GM23338 (cell line): ENCODE measurements around the gene SLC7A14. TPM values are rescaled to one million over a fixed set of nuclear protein-coding genes. Genes with fewer than 3 reads are reported as not detected.

Source experiments
- ATAC-seq: fragments of 200-7000 bp; cut with Tn5 transposase; 3 replicates; pipeline ENCODE4 v1.9.1; 2020
- DNase-seq: peaks from one replicate; pipeline ENCODE4 v3.0.0-alpha.2; 2015; ENCODE audit warnings: low spot score
- H2AFZ ChIP-seq: fragments of 200-600 bp; sonication (generic); 2 replicates; pipeline ENCODE4 v1.8.0; 2016; ENCODE audit warnings: antibody characterized with exemption, mild to moderate bottlenecking, moderate library complexity
- H3F3A ChIP-seq: fragments of 200-600 bp; sonication (generic); replicated peaks from 2 replicates; pipeline ENCODE4 v1.8.0; 2017; ENCODE audit warnings: antibody characterized with exemption, mixed run types, low read depth
- H3K27ac ChIP-seq: fragments of 200-600 bp; sonication (generic); 2 replicates; pipeline ENCODE4 v1.6.1; 2016; ENCODE audit warnings: low read depth
- H3K27me3 ChIP-seq: fragments of 200-600 bp; sonication (generic); 2 replicates; pipeline ENCODE4 v1.8.0; 2016; ENCODE audit warnings: mild to moderate bottlenecking, mixed run types, moderate library complexity; ENCODE audit not compliant: insufficient read depth
- H3K36me3 ChIP-seq: fragments of 200-600 bp; sonication (generic); 2 replicates; pipeline ENCODE4 v1.8.0; 2016; ENCODE audit warnings: mild to moderate bottlenecking; ENCODE audit not compliant: insufficient read depth
- H3K4me1 ChIP-seq: fragments of 200-600 bp; sonication (generic); 2 replicates; pipeline ENCODE4 v1.8.0; 2016; ENCODE audit warnings: mild to moderate bottlenecking, moderate library complexity; ENCODE audit not compliant: insufficient read depth
- H3K4me2 ChIP-seq: fragments of 200-600 bp; sonication (generic); 2 replicates; pipeline ENCODE4 v1.7.1; 2017; ENCODE audit warnings: mixed run types
- H3K4me3 ChIP-seq: fragments of 200-600 bp; sonication (generic); 2 replicates; pipeline ENCODE4 v1.6.1; 2016; ENCODE audit warnings: mixed run types
- H3K79me2 ChIP-seq: fragments of 200-600 bp; sonication (generic); replicated peaks from 2 replicates; pipeline ENCODE4 v1.8.0; 2017; ENCODE audit warnings: mild to moderate bottlenecking; ENCODE audit not compliant: insufficient read depth
- H3K9me2 ChIP-seq: fragments of 200-600 bp; sonication (generic); 2 replicates; pipeline ENCODE4 v1.8.0; 2017; ENCODE audit not compliant: insufficient read depth
- H4K20me1 ChIP-seq: fragments of 200-600 bp; sonication (generic); replicated peaks from 2 replicates; pipeline ENCODE4 v1.8.0; 2017; ENCODE audit warnings: mild to moderate bottlenecking; ENCODE audit not compliant: insufficient read depth
- H3K27ac Mint-ChIP-seq: 2 replicates; pipeline ENCODE4 v1.8.0; 2020; ENCODE audit warnings: inconsistent platforms, mild to moderate bottlenecking, moderate library complexity, mixed read lengths
- H3K27me3 Mint-ChIP-seq: 3 replicates; pipeline ENCODE4 v1.8.0; 2022; ENCODE audit warnings: low read depth, mild to moderate bottlenecking, moderate library complexity, mixed read lengths, inconsistent platforms; ENCODE audit not compliant: insufficient read depth, poor library complexity
- H3K36me3 Mint-ChIP-seq: 3 replicates; pipeline ENCODE4 v1.8.0; 2021; ENCODE audit warnings: low read depth, mild to moderate bottlenecking, inconsistent platforms, moderate library complexity, mixed read lengths
- H3K4me1 Mint-ChIP-seq: 3 replicates; pipeline ENCODE4 v1.8.0; 2020; ENCODE audit warnings: mild to moderate bottlenecking, inconsistent platforms, mixed read lengths
- H3K4me3 Mint-ChIP-seq: 3 replicates; pipeline ENCODE4 v1.8.0; 2021; ENCODE audit warnings: moderate library complexity, mild to moderate bottlenecking, inconsistent platforms, mixed read lengths
- H3K9me3 Mint-ChIP-seq: 3 replicates; pipeline ENCODE4 v1.8.0; 2020; ENCODE audit warnings: moderate library complexity, mild to moderate bottlenecking, inconsistent platforms, mixed read lengths
- CREB1 ChIP-seq: fragments of 250-450 bp; sonication (Bioruptor Pico); IDR thresholded peaks from 2 replicates; pipeline ENCODE4 v1.5.0; 2020; ENCODE audit warnings: low read depth, mild to moderate bottlenecking, moderate library complexity
- CTCF ChIP-seq, 2 experiments: fragments of 200-600 bp in 1 of 2; sonication (generic) in 1 of 2; conservative IDR thresholded peaks; 2 replicates each; pipeline versions ENCODE4 v1.5.1 to v1.6.1; 2016 to 2017; ENCODE audit warnings: antibody characterized with exemption in 2 of 2, low read depth in 2 of 2, mild to moderate bottlenecking in 2 of 2, moderate library complexity in 1 of 2
- EZH2 ChIP-seq: fragments of 200-600 bp; sonication (generic); IDR thresholded peaks from one replicate; pipeline ENCODE4 v1.8.0; 2017; ENCODE audit warnings: antibody characterized with exemption, mild to moderate bottlenecking, low read depth; ENCODE audit not compliant: unreplicated experiment
- EZH2phosphoT487 ChIP-seq: fragments of 200-600 bp; sonication (generic); IDR thresholded peaks from one replicate; pipeline ENCODE4 v1.8.1; 2018; ENCODE audit warnings: antibody characterized with exemption; ENCODE audit not compliant: unreplicated experiment
- NANOG ChIP-seq: IDR thresholded peaks from 2 replicates; pipeline ENCODE4 v1.6.1; 2016; ENCODE audit warnings: antibody characterized with exemption, borderline replicate concordance
- ZNF114 ChIP-seq: fragments of 250-450 bp; sonication (Bioruptor Pico); IDR thresholded peaks from 2 replicates; pipeline ENCODE4 v1.5.0; 2020; ENCODE audit warnings: mild to moderate bottlenecking, moderate library complexity
- ZNF331 ChIP-seq: fragments of 250-450 bp; sonication (Bioruptor Pico); IDR thresholded peaks from 2 replicates; pipeline ENCODE4 v1.5.0; 2020; ENCODE audit warnings: low read depth, mild to moderate bottlenecking, moderate library complexity
- polyA plus RNA-seq: library from polyadenylated mRNA; unstranded; fragments of >200 nt; fragmentation: Nextera tagmentation; extraction: Ambion mirVana; gene quantifications from 2 replicates; pipeline ENCODE4 v1.2.1, GENCODE V29; 2016
- total RNA-seq: library from RNA; depleted of rRNA; stranded (reverse); fragments of >200 nt; shearing (Covaris generic); gene quantifications from 2 replicates; pipeline ENCODE4 v1.2.3, GENCODE V29; 2014
- TF ChIP-seq, protein P1 (sequence below): IDR thresholded peaks from one replicate; pipeline ENCODE4 v1.6.1; 2018; ENCODE audit warnings: antibody characterized with exemption; ENCODE audit not compliant: unreplicated experiment
- TF ChIP-seq, protein P2 (sequence below): IDR thresholded peaks from 2 replicates; pipeline ENCODE4 v1.6.1; 2016; ENCODE audit warnings: antibody characterized with exemption

Gene SLC7A14
- total and polyA plus RNA-seq, 2 experiments from 2014 or later, result 0.49 to 0.82 TPM

DNA sequence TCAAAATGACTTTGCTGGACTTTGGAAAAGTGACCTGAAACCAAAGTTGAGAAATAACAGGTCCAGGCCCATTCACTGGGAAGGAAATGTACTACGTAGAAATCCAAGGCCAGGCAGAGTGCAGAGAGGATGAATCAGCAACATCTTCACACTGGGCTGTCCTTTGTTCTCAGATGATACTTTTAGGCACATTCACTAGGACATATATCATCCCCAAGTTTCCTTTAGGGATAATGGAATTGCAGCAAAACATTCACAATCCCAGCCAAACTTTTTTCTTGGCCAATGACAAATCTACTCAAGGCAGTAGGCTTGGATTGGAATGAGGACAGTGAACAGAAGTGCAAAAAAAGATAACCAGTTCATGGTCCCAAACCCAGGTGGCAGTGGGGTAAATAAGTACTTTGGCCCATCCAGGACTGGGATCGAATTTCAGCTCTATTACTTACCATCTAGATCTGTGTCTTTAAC lies 92.1 kb downstream of the SLC7A14 start:
- ATAC-seq, result no peak
- no peaks in the 10 kb centered on the region for H3K79me2 ChIP-seq
- H4K20me1 ChIP-seq, result no peaks in the 10 kb centered on the region
- Mint-ChIP-seq H3K36me3 (no peaks in the 10 kb centered on the region; the same call in 2 of the 3 replicates), H3K4me3 (no peak overlapping the region), H3K9me3 (no peaks in the 10 kb centered on the region), H3K27ac (no peak overlapping the region), H3K4me1 (peaks cover 5% of the 10 kb centered on the region), H3K27me3 (peaks cover 5% of the 10 kb centered on the region)
- H3K4me1 ChIP-seq, result peaks cover 7% of the 10 kb centered on the region; the same call in 1 of the 2 replicates
- H3K4me3 ChIP-seq, result no peak overlapping the region
- H3K27ac ChIP-seq, result no peak overlapping the region
- peak overlapping the region; percentile 52; the same call in 1 of the 2 replicates for H2AFZ ChIP-seq
- TF ChIP-seq NANOG (no peak), CREB1 (no peak), CTCF (conservative IDR thresholded peaks at IDR 0.05; ENCODE audit: low read depth in 2 of 2) (no peak), EZH2 (no peak), EZH2phosphoT487 (no peak)
- TF ChIP-seq, protein P1, sequence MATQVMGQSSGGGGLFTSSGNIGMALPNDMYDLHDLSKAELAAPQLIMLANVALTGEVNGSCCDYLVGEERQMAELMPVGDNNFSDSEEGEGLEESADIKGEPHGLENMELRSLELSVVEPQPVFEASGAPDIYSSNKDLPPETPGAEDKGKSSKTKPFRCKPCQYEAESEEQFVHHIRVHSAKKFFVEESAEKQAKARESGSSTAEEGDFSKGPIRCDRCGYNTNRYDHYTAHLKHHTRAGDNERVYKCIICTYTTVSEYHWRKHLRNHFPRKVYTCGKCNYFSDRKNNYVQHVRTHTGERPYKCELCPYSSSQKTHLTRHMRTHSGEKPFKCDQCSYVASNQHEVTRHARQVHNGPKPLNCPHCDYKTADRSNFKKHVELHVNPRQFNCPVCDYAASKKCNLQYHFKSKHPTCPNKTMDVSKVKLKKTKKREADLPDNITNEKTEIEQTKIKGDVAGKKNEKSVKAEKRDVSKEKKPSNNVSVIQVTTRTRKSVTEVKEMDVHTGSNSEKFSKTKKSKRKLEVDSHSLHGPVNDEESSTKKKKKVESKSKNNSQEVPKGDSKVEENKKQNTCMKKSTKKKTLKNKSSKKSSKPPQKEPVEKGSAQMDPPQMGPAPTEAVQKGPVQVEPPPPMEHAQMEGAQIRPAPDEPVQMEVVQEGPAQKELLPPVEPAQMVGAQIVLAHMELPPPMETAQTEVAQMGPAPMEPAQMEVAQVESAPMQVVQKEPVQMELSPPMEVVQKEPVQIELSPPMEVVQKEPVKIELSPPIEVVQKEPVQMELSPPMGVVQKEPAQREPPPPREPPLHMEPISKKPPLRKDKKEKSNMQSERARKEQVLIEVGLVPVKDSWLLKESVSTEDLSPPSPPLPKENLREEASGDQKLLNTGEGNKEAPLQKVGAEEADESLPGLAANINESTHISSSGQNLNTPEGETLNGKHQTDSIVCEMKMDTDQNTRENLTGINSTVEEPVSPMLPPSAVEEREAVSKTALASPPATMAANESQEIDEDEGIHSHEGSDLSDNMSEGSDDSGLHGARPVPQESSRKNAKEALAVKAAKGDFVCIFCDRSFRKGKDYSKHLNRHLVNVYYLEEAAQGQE, result no peak
- H3K27me3 ChIP-seq, result no peaks in the 10 kb centered on the region
- no peak overlapping the region for H3K4me2 ChIP-seq
- H3K9me2 ChIP-seq, result no peaks in the 10 kb centered on the region
- no peak for DNase-seq
- H3F3A ChIP-seq, result no peaks in the 10 kb centered on the region
- no peaks in the 10 kb centered on the region for H3K36me3 ChIP-seq

DNA sequence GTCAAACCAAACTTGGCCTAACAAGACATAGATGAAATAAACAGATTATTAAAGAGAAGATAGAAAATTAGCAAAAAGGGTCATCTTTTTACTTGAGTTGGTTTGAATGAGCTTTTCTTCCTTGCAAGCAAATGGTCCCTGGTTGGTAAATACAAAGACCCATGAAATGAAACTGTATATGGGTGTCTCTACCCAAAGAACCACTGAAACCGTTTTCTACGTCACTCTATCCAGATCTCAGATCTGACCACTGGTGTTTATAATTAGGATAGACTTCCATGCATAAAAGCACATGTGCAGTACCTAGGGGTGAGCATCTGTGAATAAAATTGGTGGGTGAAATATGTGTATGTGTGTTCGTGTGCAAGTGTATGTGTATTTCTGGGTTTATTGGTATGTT lies 94.0 kb downstream of the SLC7A14 start:
- Histone ChIP-seq H3K27ac (no peak overlapping the region), H3F3A (no peaks in the 10 kb centered on the region), H3K79me2 (no peaks in the 10 kb centered on the region), H2AFZ (no peak overlapping the region), H3K4me1 (peaks cover 11% of the 10 kb centered on the region; the same call in 1 of the 2 replicates), H3K4me3 (no peak overlapping the region), H3K27me3 (no peaks in the 10 kb centered on the region), H3K4me2 (no peak overlapping the region), H4K20me1 (no peaks in the 10 kb centered on the region), H3K9me2 (no peaks in the 10 kb centered on the region), H3K36me3 (no peaks in the 10 kb centered on the region)
- Mint-ChIP-seq H3K9me3 (no peaks in the 10 kb centered on the region), H3K27ac (no peak overlapping the region), H3K36me3 (no peaks in the 10 kb centered on the region; the same call in 2 of the 3 replicates), H3K27me3 (peaks cover 5% of the 10 kb centered on the region), H3K4me1 (peaks cover 13% of the 10 kb centered on the region), H3K4me3 (no peak overlapping the region)
- no peak for DNase-seq
- ATAC-seq, result no peak
- no peak for TF ChIP-seq ZNF331 (CRISPR knock-in tag)
- TF ChIP-seq CTCF (conservative IDR thresholded peaks at IDR 0.05; ENCODE audit: low read depth in 2 of 2), result no peak
- TF ChIP-seq NANOG, result no peak
- TF ChIP-seq, protein P1, result no peak
- TF ChIP-seq CREB1, result no peak
- TF ChIP-seq ZNF114 (CRISPR knock-in tag), result no peak
- TF ChIP-seq, protein P2, sequence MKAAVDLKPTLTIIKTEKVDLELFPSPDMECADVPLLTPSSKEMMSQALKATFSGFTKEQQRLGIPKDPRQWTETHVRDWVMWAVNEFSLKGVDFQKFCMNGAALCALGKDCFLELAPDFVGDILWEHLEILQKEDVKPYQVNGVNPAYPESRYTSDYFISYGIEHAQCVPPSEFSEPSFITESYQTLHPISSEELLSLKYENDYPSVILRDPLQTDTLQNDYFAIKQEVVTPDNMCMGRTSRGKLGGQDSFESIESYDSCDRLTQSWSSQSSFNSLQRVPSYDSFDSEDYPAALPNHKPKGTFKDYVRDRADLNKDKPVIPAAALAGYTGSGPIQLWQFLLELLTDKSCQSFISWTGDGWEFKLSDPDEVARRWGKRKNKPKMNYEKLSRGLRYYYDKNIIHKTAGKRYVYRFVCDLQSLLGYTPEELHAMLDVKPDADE, result no peak
